PC-9 (cell line): ENCODE data around the gene PHLDB2.

ENCODE experiments used
- EZH2 ChIP-seq: fragments of 200-600 bp; sonication (generic); IDR thresholded peaks from 2 replicates; pipeline ENCODE4 v1.8.0; 2017; ENCODE audit warnings: antibody characterized with exemption, low read depth
- TF ChIP-seq, protein P1 (sequence below): fragments of 200-600 bp; sonication (generic); conservative IDR thresholded peaks from 2 replicates; pipeline ENCODE4 v1.6.1; 2017; ENCODE audit warnings: mixed run types, antibody characterized with exemption, mild to moderate bottlenecking, moderate library complexity

DNA sequence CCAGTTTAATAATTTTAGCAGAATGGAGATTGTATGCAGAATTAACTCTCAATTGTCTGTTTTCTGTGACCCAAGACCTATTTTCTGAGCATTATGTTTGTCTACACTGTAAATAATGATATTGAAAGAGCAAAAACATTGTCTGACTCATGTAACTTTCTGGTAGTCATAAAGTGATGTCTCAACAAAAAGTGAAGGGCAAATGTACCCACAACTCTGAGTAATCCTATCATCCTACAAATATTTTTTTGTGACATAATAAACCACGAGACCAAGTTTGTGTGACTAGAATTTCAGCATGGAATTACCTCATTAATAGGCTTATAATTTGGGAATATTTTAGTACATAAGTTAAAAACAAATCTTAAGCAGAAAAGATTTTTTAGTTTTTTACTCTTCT lies 104.4 kb downstream of the PHLDB2 start:
- TF ChIP-seq, protein P1, sequence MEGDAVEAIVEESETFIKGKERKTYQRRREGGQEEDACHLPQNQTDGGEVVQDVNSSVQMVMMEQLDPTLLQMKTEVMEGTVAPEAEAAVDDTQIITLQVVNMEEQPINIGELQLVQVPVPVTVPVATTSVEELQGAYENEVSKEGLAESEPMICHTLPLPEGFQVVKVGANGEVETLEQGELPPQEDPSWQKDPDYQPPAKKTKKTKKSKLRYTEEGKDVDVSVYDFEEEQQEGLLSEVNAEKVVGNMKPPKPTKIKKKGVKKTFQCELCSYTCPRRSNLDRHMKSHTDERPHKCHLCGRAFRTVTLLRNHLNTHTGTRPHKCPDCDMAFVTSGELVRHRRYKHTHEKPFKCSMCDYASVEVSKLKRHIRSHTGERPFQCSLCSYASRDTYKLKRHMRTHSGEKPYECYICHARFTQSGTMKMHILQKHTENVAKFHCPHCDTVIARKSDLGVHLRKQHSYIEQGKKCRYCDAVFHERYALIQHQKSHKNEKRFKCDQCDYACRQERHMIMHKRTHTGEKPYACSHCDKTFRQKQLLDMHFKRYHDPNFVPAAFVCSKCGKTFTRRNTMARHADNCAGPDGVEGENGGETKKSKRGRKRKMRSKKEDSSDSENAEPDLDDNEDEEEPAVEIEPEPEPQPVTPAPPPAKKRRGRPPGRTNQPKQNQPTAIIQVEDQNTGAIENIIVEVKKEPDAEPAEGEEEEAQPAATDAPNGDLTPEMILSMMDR: no peak
- no peak for TF ChIP-seq EZH2
